H1 (cell line): ENCODE results near the gene CPEB1. TPM values are rescaled to one million over a fixed set of nuclear protein-coding genes. Genes with fewer than 3 reads are reported as not detected.

Experiments used
- CBX5 ChIP-seq: fragments of 300-800, 300-1000 bp; sonication (generic); IDR thresholded peaks from 2 replicates; pipeline ENCODE4 v1.7.1; 2016; ENCODE audit warnings: antibody characterized with exemption, low read length, low read depth
- GTF2F1 ChIP-seq: IDR thresholded peaks from 2 replicates; pipeline ENCODE4 v1.6.1; 2012; ENCODE audit warnings: low read depth, low read length, improper control_type of control experiment, borderline replicate concordance
- HDAC6 ChIP-seq: IDR thresholded peaks from one replicate; pipeline ENCODE4 v1.7.1; 2012; ENCODE audit warnings: low read depth, mild to moderate bottlenecking, inconsistent platforms, low read length, moderate library complexity
- JUN ChIP-seq: IDR thresholded peaks from 2 replicates; pipeline ENCODE4 v1.6.1; 2011; ENCODE audit warnings: low read depth, mild to moderate bottlenecking, improper control_type of control experiment, low read length
- KDM5A ChIP-seq: fragments of 200-600 bp; IDR thresholded peaks from 2 replicates; pipeline ENCODE4 v1.7.1; 2012; ENCODE audit warnings: mild to moderate bottlenecking, low read length, inconsistent platforms, mixed read lengths
- NRF1 ChIP-seq: IDR thresholded peaks from 2 replicates; pipeline ENCODE4 v1.6.1; 2011; ENCODE audit warnings: mild to moderate bottlenecking, low read depth, low read length, improper control_type of control experiment
- RFX5 ChIP-seq: IDR thresholded peaks from 2 replicates; pipeline ENCODE4 v1.6.1; 2011; ENCODE audit warnings: low read depth, low read length, improper control_type of control experiment, borderline replicate concordance
- RXRA ChIP-seq: IDR thresholded peaks from 2 replicates; pipeline ENCODE4 v1.6.1; 2011; ENCODE audit warnings: low read depth, mild to moderate bottlenecking, low read length, moderate library complexity; ENCODE audit not compliant: insufficient read depth
- polyA plus RNA-seq, 7 experiments: library from polyadenylated mRNA; depleted of rRNA in 3 of 7; stranded (reverse) in 5 of 7; unstranded in 2 of 7; fragments of >200 nt in 5 of 7; fragments of 200-250 nt in 2 of 7; gene quantifications; 1 replicate in 5 of 7; 2 replicates in 1 of 7; 4 replicates in 1 of 7; pipeline versions ENCODE4 v1.2.1 to v1.2.3, GENCODE V29; 2011 to 2013; ENCODE audit warnings: missing spikeins in 2 of 7, mixed read lengths in 2 of 7
- total RNA-seq: library from RNA; stranded (reverse); fragmentation: NEBNext Ultra II Directional; extraction: Animal tissue kit (Norgen Biotek cat#: 25700); gene quantifications from 2 replicates; pipeline ENCODE4 v1.2.1, GENCODE V29; 2021
- TF ChIP-seq, protein P1 (sequence below): IDR thresholded peaks from 2 replicates; pipeline ENCODE4 v1.6.1; 2012; ENCODE audit warnings: low read length, inconsistent platforms
- TF ChIP-seq, protein P2 (sequence below): IDR thresholded peaks from 2 replicates; pipeline ENCODE4 v1.6.1; 2011; ENCODE audit warnings: low read depth, mild to moderate bottlenecking, low read length; ENCODE audit not compliant: insufficient read depth

CPEB1 gene
- total and polyA plus RNA-seq, 2 of the 8 experiments (the other 6 are each of a cell fraction or from before 2014, with no cell fraction given), result 4.4 to 4.5 TPM

DNA sequence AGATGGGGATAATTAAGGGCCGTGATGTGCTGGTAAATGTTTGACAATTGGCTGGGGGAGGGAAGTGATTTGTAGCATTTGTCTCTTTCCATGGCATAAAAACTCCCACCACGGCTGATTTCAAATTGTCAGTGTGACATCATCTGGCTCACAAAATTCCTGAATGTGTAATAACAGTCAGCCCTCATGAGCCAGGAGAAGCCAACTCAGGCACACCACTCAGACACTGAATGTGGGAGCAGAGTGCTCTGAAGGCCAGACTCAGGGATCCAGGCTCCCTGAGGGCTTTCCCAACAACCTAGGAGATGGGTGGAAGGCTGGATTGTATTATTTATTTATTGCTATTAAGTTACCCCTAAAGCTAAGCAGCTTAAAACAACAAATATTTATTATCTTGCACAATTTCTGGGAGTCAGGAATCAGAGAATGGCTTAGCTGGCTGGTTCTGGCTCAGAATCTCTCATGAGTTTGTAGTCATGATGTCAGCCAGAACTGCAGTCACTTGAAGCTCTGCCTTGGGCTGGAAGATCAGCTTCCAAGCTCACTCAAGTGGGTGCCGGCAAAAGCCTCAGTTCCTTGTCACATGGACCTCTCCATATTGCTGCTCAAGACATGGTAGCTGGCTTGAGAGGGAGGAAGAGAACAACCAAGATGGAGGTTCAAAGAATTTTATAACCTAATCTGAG is 6.5 kb upstream of the CPEB1 start (continued):
- TF ChIP-seq, protein P1, sequence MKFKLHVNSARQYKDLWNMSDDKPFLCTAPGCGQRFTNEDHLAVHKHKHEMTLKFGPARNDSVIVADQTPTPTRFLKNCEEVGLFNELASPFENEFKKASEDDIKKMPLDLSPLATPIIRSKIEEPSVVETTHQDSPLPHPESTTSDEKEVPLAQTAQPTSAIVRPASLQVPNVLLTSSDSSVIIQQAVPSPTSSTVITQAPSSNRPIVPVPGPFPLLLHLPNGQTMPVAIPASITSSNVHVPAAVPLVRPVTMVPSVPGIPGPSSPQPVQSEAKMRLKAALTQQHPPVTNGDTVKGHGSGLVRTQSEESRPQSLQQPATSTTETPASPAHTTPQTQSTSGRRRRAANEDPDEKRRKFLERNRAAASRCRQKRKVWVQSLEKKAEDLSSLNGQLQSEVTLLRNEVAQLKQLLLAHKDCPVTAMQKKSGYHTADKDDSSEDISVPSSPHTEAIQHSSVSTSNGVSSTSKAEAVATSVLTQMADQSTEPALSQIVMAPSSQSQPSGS, result no peak
- TF ChIP-seq CBX5 (no peak), HDAC6 (no peak), RFX5 (no peak), JUN (no peak), RXRA (no peak), GTF2F1 (no peak), NRF1 (no peak), KDM5A (no peak)
- TF ChIP-seq, protein P2, sequence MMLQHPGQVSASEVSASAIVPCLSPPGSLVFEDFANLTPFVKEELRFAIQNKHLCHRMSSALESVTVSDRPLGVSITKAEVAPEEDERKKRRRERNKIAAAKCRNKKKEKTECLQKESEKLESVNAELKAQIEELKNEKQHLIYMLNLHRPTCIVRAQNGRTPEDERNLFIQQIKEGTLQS, result no peak
- TF ChIP-seq, all 59 proteins: peak for 0
